HG03280 (cell line): Measurements from ENCODE around the gene SRRM2.

Experiments
- ATAC-seq: cut with Tn5 transposase; IDR thresholded peaks from one replicate; pipeline ENCODE4 v1.9.1; 2021; ENCODE audit warnings: mild to moderate bottlenecking, moderate library complexity; ENCODE audit not compliant: unreplicated experiment

Gene SRRM2

DNA sequence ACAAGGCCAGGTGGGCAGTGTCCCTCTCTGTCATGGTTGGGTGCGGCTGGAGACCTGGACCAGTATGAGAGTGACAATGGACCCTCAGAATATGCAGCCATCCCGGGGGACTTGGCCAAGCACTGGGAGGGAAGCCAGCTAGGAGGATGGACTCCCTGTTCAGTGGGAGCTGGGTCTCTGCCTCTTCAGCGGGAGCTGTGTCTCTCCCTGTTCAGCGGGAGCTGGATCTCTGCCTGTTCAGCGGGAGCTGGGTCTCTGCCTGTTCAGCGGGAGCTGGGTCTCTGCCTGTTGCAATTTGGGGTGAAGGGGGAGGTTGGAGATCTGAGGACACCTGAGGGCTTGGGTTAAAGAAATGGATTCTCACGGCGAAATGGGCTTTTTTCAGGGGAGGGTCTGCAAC lies 38.7 kb downstream of the SRRM2 start:
- ATAC-seq = no peak

DNA sequence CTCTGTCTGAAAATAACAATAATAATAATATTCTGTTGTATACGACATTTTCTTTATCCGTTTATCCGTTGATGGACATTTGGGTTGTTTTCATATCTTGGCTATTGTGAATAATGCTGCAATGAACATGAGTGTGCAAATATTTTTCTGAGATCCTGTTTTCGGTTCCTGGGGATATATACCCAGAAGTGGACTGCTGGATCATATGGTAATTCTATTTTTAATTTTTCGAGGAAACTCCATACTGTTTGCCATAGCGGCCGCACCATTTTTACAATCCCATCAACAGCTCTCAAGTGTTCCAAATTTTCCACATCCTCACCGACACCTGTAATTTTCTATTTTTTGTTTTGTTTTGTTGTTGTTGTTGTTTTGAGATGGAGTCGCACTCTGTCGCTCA lies 40.5 kb downstream of the SRRM2 start:
- ATAC-seq = no peak

GRCh38 chr16:2795395-2796143 lies 43.1 kb downstream of the SRRM2 start:
- no peak for ATAC-seq

DNA sequence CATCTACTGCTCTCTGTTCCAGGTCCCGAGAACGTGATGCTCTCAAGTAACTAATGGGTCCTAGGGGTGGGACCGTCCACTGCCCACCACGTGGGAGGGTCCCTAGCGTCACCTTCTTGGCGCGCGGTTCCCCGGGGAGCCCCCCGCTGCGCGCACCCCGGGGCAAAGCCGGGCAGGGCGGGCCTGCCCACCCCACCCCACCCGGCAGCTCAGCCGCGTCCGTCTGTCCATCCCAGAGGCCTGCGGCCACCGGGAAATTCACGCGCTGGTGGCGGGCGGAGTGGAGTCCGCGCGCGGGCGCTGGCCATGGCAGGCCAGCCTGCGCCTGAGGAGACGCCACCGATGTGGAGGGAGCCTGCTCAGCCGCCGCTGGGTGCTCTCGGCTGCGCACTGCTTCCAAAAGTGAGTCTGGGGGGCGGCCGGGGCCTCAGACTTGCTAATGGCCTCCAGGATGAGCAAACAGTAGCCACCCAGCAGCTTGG lies 46.3 kb downstream of the SRRM2 start:
- no peak for ATAC-seq

DNA sequence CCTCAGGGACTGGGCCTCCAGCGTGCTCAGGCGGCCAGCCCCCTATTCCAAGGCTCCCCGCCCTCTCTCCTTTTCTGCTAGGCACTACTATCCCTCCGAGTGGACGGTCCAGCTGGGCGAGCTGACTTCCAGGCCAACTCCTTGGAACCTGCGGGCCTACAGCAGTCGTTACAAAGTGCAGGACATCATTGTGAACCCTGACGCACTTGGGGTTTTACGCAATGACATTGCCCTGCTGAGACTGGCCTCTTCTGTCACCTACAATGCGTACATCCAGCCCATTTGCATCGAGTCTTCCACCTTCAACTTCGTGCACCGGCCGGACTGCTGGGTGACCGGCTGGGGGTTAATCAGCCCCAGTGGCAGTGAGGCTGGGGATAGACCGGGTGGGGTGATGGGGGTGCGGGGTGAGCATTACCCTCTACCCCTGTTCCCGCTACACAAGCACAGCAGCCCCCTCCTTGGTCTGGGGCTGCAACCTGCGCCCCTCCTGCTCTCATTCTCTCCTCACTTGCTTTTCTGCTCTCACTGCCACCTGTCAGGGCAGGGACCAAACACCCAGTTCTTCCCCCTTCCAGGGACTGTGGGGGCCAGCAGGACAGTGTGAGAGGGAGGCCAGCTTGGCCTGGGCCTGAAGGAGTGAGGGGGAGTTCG lies 46.9 kb downstream of the SRRM2 start:
- no peak for ATAC-seq

- ATAC-seq = no peak
Measured at GRCh38 chr16:2799859-2800226, 47.4 kb downstream of the SRRM2 start.

DNA sequence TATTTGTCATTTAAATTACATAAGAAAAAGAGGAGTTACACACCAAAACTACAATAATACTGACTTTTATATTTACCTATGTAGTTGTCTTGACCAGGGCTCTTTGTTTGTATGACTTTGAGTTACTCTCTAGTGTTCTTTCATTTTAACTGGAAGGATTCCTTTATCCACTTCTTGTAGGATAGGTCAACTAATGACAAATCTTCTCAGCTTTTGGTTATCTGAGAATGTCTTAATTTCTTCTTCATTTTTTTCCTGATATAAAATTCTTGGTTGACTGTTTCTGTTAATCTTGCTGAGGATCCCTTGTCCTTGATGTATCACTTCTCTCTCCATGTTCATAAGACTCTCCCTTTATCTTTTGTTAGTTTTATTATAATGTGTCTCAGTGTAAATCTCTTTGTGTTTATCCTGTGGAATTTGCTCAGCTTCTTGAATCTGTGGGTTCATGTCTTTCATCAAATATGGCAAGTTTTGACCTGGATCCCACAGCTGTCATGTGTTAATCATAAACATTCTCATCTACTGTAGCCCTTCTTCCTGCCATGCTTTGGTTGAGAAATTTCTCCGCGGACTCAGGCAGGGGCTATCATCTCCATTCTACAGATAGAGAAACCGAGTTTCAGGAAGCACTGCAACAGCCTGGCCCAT lies 51.2 kb downstream of the SRRM2 start:
- ATAC-seq = no peak

- ATAC-seq = no peak
Measured at GRCh38 chr16:2804728-2805127, 52.3 kb downstream of the SRRM2 start.

DNA sequence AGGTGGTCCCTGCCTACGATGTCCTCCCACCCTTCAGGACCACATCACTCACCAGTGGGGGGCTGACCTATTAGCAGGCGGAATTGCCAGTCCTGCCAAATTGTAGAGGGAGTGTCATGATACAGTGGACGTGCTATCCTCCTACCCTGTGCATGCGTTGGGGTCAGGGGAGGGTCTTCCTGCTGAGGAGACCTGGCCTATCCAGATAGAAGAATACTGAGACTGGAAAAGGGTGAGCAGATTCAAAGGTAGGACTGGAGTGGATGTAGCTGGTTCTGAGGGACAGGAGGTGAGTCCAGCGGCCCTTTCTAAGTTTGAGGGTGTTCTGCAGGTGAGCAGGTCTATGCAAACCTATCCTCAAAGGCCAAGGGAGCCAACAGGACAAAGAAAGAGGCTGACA lies 53.8 kb downstream of the SRRM2 start:
- ATAC-seq = no peak

DNA sequence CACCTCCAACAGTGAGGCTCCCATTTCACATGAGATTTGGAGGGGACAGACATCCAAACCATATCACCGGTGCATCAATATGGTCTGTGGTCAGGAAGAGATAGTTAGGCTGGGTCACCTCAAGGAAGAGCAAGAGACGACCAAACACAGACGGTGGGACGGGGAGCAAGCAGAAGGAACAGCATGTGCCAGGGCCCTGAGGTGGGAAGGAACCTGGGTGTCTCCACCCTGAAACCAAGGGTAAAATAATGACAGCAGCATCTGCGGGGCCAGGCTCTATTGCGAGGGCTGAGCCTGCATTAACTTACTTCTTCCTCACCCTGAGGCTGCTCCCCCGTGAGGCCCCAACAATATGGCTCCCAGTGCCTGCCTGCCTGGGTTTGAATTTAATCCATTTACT lies 55.7 kb downstream of the SRRM2 start:
- no peak for ATAC-seq

- ATAC-seq = no peak
Measured at GRCh38 chr16:2809149-2809760, 56.8 kb downstream of the SRRM2 start.

GRCh38 chr16:2810651-2811050 lies 58.2 kb downstream of the SRRM2 start:
- ATAC-seq = no peak

DNA sequence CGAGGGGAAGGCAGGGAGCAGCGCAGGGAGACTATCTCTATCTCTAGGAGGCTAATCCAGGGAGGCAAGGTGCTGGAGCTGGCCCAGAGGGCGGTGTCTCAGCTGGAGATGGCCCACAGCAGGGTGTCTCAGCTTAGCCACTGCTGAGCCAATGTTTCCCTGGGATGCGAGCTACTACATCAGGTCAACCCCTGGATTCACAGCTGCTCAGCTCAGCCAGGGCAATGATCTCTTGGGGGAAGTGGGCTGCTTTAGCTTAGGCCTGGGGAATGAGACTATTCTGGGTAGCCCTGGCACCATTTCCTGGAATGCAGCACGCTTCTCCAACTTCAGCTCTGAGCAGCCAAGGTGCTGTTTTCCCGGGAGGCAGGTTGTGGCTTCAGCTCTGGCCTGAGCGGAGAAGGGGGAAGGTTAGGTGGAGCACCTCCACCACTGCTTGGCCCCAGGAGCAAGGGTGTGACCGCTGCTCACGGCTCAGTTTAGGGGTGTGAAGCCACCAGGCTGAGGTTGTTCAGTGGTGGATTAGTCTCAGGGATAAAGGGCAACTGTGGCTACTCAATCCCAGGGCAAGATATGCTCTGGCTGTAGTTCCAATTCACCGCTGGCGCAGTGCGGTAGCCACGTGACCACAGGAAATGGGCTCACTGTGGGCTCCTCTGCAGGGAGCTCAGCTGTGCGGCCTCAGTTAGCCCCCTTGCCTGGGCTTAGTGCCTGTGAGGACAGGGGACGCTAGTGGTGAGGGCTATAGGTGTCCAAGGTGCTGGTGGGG lies 59.4 kb downstream of the SRRM2 start:
- ATAC-seq = no peak

DNA sequence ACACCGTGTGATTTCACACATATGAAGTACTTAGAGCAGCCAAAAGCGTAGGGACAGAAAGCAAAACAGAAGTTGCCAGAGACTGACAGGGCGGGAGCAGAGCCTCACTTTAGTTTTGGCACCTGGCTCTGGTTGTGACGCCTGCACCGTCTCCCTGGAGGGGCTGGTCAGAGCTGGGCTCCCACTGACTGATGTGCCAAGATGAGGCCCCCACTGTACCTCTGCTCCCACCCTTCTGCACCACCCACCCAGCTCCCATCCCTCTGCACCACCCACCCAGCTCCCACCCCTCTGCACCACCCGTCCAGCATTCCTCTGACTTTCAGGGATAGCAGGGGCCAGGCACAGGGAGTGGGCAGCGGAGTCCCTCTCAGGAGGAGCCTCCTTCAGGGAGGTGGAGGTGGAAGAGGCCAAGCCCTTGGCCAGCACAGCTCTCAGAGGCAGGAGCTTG lies 61.4 kb downstream of the SRRM2 start:
- ATAC-seq = no peak

GRCh38 chr16:2814551-2815298 lies 62.3 kb downstream of the SRRM2 start:
- no peak for ATAC-seq

DNA sequence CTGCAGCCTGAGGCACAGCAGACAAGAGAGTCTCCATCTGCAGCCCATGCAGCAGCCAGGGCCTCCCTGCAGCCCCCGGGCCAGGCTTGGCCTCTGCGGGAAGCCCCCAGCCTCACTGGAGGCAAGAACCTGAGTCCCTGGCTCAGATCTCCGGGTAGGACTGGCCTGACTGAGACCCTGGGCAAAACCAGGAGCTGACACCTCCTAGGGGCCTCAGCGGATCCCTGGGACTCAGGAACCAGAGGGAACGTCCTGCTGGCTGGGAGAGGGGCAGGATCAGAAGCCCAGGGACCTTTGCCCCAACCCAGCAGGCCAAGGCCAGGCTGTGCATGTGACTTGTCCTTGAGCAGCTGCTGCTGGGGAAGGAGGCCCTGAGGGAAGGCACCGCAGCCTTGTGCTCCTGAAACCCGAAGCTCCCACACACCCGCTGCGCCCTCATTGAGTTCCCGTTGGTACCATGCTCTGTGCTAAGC lies 62.9 kb downstream of the SRRM2 start:
- ATAC-seq = no peak

DNA sequence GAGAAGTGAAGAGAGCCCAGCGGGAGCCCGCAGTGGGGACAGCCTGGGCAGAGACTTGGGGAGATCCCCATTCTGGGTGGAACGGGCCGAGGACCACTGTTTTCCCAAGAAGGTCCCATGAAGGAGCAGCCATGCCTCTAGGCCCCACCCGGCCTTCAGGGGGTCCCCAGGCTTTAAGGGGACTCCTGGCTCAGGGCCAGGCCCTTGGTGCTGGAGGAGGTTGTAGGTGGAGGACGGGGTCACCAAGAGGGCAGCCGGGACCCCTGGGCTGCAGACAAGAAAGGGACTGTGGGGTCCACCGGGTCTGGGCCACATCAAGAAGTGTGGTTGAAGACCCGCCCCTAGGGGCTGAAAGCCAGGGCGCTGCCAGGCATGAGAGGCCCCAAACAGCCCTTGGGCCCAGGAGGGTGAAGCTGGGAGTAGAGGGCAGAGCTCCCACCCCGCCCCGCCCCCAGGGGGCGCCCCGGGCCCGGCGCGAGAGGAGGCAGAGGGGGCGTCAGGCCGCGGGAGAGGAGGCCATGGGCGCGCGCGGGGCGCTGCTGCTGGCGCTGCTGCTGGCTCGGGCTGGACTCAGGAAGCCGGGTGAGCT lies 64.4 kb downstream of the SRRM2 start, which contains the start of gene PRSS21:
PRSS21 (plus strand) TSS at position 487 of the 589 bp plus-strand sequence; CDS start at position 519, 32 bp downstream.
- ATAC-seq = no peak

- no peak for ATAC-seq
Measured at GRCh38 chr16:2817340-2818271, 65.2 kb downstream of the SRRM2 start.
